Amygdala (tissue), 56 donors: Measurements from ENCODE around the gene LIPK.
A peak's percentile ranks its signal among the peaks of the same experiment; 100 is the strongest.
"Not testable (repeated sequence)": the region's sequence is repeated elsewhere in the genome, so short reads cannot be mapped to it uniquely, and the experiment has no call there.

Experiments
- DNase-seq, 56 donors: peaks; one replicate each; lab custom pipeline; 2025; lab: John Stamatoyannopoulos, UW

The LIPK gene, protein sequence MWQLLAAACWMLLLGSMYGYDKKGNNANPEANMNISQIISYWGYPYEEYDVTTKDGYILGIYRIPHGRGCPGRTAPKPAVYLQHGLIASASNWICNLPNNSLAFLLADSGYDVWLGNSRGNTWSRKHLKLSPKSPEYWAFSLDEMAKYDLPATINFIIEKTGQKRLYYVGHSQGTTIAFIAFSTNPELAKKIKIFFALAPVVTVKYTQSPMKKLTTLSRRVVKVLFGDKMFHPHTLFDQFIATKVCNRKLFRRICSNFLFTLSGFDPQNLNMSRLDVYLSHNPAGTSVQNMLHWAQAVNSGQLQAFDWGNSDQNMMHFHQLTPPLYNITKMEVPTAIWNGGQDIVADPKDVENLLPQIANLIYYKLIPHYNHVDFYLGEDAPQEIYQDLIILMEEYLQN

DNA sequence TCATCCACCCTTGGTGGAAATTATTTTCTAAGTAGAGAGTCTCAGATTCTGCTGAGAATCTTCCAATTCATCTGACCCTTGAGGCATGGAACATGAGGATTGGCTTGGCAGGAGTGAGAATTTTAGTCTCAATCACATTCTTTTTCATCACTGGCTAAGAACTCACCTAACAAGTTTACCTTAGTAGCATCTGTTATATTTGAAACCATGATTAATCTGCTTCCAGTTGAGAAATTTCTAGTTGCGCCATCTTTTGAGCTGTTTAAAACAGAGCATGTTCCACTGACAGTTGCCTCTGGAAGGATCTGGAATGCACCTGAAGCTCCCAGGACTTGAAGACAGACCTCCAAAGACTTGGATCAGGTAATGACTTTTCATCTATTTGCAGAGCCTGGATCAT lies at the start of gene LIPK:
LIPK (plus strand) TSS at position 292 of the 400 bp plus-strand sequence. CDS start 18,295 bp downstream, outside the sequence.
- no peak for DNase-seq

DNA sequence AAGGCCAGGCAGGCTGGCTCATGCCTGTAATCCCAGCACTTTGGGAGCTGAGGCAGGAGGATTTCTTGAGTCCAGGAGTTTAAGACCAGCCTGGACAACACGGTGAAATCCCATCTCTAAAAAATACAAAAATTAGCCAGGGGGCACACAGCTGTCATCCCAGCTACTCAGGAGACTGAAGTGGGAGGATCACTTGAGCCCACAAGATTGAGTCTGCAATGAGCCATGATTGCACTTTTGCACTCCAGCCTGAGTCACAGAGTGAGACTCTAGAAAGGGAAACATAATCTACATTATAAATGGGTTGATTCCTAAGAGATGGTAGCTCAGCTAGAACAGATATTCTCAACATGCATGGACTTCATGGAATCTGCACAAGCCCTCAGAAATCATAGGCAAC lies 48.1 kb upstream of the LIPK start:
- no peak for DNase-seq

DNA sequence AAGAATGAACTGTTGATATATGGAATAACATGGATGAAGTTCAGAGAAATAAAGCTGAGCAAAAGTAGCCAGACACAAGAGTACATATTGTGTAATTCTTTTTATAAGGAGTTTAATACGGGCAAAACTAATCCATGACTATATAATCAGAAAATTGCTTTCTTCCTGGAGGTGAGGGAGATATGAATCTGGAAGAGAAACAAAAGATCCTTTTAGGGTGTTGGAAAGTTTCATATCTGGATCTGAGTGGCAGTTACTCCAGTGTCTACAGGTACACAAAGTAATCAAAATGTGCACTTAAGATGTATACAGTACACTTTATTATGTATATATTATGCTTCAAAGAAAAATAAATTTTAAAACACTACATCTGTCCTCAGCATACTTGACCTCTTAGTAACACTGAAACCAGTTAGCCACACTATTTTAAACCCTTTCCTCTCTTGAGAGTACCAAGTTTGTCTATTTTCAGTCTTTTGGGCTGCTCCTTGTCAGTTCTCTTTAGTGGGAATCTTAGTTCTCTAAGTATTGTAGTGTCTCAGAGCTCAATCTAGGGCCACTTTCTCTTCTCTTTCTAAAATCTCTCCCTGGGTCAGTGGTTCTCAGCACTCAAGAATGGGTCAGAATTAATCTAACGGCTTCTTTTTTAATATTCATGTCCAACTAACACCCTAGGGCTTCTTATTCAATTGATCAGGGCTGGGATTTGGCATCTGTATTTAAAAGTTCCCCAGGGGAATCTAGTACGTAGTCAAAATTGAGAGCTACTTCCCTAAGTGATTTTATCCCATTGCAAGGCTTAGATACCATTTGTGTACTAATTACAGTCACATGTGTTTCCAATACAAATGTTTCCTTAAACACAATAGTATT lies 46.1 kb upstream of the LIPK start:
- no peak for DNase-seq

DNA sequence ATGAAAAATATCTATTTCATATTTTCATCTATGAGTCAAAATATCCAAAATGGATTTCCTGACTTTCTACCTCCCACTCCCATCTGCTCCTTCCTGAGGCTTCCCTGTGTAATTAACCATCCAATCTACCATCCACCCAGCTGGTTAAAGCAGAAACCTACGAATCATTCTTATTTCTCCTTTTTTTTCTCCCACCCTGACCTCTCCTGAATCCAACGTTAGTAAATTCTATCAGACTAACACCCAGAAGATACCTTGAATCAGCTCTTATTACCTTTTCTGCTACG lies 45.5 kb upstream of the LIPK start:
- DNase-seq, result peak in 1 of 56 donors; percentile 1

DNA sequence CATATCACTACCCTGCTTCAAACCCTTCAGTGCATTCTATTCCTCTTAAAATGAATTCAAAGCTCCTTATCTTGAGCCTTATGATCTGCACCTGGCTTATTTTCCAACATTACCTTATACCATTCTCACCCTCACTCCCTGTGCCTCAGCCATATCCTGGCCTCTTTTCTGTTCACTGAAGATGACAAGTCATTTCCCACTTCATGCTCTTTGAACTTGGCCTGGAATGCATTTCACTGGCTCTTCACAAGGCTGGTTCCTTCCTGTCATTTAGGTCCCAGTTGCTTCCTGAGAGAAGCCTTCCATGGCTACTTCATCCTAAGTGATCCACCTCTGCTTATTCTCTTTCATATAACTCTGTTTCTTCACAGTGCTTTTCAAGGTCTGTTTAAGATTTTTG lies 45.0 kb upstream of the LIPK start:
- DNase-seq, result no peak

DNA sequence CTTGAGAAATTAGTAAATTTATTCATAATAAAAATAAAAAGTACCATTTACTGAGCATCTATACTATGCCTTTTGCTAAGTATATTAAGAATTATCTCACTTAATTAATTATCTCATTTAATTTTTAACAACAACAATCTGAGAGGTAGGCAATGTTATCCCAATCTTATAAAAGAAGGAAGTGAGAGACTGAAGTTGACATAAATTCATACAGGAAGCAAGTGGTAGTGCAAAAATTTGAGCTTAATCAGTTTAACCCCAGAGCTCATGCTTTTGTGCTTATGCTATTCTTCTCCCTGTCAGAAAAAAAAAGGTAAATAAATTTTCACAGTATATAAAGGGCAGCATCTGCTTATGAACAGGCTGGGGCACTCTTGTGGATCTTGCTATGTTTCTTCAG lies 44.5 kb upstream of the LIPK start:
- no peak for DNase-seq

DNA sequence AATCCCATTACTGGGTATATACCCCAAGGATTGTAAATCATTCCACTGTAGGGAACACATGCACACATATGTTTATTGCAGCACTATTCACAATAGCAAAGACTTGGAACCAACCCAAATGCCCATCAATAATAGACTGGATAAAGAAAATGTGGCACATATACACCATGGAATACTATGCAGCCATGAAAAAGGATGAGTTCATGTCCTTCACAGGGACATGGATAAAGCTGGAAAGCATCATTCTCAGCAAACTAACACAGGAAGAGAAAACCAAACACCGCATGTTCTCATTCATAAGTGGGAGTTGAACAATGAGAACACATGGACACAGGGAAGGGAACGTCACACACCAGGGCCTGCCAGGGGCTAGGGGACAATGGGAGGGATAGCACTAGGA lies 42.9 kb upstream of the LIPK start:
- not testable (repeated sequence) for DNase-seq

DNA sequence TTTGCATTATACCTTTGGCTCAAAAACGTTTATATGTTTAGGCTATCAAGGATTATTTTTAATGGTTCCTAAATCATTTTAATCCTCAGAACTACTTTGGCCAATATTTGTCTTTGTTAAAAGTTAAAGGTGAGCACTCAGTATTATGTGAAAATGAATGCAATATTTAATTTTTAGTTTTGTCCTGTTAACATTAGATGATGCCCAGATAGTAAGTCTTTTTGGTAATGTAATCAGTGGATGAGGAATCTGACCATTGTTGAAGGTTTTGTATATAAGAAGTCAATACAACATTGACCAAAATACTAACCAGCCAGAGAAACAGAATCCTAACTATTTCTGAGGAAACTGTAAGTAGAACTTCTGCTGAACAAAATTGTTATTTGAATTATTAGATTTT lies 41.9 kb upstream of the LIPK start, which contains the start of gene LIPF:
LIPF (plus strand) TSS at position 301 of the 400 bp plus-strand sequence. CDS start 2,856 bp downstream, outside the sequence.
- DNase-seq, result no peak

DNA sequence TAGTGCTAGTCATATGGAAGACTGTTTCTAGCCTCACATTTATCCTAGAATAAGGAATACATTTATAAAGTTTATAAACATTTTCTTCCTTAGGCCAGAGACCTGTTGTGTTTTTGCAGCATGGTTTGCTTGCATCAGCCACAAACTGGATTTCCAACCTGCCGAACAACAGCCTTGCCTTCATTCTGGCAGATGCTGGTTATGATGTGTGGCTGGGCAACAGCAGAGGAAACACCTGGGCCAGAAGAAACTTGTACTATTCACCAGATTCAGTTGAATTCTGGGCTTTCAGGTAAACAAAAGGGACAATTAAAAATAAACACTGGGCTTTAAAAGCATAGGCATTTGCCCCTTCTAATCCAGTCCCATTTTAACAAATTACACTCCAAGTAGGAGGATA lies 37.6 kb upstream of the LIPK start:
- no peak for DNase-seq

DNA sequence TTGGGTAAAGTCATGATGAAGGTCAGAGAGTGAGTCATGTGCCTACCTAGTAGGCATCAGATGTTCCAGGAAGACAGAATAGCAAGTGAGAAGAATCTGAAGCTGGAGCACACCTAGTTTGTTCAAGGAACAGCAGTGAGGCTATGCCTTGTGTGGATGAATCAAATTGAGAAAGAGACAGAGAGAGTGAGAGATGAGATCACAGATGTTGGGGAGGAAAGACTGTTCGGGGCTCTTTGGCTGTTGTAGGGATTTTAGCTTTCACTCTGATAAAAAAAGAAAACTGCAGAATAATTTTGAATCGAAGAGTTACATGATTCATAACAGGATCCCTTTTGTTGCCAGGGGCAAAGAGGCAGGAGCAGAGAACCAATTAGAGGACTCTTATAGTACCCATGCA lies 35.6 kb upstream of the LIPK start:
- no peak for DNase-seq

DNA sequence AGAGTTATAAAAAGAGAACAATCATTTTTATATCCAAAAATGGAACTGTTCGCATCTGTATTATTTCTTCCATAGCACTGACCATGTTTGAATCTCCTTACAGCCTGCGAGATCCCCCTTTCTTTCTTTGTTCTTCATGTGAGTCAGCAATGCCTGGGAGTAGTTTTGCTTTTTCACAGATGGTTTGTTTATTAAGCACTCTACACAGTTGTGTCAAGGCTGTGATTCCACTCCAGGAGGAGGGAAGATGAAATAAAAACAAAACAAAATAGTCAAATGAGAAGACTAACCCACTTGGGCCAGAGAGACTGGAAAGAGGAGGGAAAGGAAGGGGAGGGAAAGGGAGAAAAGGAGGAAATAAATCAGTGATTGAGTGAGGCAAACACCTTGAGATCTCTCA lies 34.0 kb upstream of the LIPK start:
- DNase-seq, result no peak

DNA sequence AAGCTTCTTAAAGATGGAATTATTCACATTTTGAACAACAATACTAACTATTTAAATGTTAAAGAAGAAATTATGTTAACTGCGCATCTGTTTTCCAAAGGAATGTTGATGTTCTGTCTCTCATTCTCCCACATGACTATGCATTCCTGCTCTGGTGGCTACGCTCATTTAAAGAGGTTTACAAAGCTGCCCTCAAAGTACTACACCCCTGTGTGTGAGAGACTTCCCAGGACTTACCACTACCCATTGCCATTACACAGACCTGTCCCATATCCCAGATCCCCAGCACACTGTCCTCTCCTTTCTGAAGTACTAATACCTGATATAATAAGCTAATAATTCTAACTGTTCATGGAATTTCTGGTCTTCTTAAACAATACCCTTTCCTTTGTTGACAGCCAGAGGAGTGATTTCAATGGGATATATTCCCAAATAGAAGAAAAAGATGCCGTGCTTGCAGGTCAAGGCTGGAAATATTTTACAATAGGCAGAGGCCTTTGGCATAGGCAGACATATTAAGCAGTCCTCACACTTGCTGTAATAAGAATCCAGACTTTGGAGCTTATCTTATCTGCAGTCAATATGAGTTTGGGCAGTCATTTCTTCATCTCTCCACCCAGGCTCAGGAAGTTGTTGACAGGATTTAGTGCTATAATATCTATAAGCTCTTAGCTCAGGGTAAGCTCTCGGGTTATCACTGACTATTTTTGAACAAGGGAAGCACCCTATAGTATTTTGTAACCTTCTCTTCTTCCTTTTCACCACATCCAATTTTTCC lies 29.6 kb upstream of the LIPK start:
- no peak for DNase-seq

DNA sequence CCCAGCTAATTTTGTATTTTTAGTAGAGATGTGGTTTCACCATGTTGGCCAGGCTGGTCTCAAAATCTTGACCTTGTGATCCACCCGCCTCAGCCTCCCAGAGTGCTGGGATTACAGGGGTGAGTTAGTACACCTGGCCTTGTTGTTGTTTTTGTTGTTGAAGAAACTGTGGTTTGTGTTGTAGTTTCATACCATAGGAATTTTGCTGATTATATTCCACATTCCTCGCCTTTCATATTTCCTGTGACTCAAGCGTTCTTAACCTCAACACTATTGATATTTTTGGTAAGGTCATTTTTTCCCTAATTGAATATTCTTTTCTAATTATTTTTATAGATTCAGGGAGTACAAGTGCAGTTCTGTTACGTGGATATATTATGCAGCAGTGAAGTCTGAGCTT lies 25.1 kb upstream of the LIPK start:
- DNase-seq, result no peak

DNA sequence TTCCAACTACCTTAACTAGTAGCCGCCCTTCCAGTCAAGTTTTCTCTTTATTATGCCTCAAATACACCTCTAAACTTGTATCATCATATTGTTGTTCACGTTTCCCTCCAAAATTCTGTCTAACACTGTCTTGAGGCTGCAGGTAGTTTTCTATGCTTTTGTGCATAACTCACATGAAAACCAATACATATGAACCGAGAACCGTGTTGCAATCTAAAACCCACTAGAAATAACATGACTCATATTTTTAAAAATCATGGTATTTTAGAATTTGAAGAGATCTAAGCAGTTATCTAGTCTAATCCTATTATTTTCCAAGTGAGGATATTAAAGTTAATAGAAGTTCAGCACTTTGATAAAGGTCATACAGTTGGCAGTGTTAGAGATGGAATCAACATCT lies 23.6 kb upstream of the LIPK start:
- DNase-seq, result no peak

DNA sequence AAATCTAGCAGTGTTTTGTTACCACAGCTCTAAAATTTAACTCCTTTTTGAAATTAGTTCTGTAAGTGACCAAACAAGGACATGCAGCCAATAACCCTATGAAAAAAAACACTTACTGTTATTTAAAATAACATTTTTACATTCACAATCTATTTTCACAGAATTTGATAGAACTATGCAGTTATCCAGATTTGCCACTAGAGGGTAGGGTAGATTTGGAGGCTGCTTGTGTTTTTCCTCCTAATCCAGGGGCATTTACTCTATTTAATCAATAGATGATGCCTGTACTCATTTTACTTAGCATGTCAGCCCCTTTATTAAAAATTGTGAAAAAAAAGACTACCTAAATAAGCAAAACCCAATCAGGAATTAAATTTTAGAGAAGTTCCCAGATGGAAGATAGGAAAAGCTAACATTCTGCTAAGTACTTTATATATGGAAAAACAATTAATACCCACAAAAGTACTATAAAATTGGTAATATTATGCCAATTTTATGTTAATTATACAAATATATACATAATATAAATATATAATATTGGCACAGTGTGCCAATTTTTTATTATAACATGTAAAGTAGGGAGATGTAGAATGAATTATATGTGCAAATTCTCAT lies 18.1 kb upstream of the LIPK start:
- DNase-seq, result no peak

DNA sequence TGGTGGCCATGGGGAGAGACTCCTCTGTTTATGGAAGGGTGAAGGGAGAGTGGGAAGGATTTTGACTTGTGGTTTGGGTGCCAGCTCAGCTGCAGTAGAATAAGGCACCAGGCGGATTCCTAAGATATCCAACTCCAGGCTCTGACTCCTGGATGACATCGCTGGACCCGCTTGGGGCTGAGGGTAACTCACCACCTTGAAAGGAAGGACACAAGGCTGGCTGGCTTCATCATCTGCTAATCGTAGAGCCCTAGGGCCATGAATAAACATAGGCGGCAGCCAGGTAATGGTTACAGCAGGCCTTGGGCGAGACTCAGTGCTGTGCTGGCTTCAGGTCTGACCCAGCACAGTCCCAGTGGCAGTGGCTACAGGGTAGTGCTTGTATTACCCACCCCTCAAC lies 16.7 kb upstream of the LIPK start:
- DNase-seq, result no peak

DNA sequence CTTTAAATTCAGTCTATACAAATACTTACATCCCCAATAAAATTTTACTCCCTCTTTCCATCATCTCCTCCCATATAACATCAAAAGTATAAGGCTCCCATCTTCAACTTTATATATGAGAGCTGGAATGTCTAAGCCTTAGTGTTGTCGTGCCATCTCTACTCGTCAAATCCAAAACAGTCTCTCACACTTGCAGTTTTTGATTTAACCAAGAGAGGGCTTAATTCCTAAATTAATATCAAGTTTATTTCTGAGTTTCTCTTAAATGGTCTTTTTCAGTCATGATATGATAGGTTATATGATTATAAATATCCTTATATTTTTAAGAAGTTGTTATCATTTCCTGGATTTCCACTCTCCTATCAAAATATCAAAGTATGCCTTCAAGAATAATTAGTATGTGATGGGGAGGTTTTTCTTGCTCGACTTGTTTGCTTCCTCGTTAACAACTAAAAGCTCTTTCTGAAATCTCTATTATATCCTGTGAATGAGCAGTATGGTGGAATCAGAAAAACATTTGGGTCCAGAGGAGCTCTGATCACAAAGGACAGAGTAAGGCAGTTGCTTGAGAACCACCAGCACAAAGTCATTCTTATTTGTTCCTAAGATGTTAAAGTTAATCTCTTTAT lies 12.5 kb upstream of the LIPK start:
- DNase-seq, result no peak

DNA sequence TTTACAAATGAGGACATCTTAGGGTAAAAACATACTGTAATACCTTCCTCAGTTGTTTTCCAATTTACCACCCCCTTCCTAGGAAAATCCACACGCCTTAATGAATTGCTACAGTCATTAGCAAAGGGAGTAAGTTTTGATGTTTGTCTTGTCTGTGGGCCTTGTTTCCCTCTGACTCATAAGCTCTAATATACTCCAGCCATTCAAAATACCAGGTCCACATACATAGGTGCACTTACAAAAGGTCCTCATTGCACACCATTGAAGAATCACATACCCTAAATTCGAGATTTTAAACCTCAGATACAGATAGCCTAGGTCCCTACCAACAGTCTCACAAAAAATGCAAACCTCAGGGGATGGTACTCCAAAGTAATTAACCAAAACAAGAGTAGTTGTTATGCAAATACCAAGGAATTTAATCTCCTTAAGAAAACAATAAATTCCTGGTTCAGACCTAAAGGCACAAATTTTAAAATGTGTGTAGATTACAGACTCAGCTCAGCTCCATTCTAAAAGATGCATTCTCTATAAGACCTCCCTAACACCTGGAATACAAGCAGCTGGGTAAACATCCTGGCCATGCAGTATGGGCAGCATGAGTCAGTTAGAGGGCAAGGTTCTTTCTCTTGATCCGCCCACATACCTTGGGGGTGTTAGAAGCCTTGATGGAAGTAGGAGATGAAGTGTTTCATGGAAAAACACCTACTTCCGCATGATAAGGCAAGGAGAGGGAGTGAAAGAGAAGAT lies 3.0 kb upstream of the LIPK start:
- no peak for DNase-seq

DNA sequence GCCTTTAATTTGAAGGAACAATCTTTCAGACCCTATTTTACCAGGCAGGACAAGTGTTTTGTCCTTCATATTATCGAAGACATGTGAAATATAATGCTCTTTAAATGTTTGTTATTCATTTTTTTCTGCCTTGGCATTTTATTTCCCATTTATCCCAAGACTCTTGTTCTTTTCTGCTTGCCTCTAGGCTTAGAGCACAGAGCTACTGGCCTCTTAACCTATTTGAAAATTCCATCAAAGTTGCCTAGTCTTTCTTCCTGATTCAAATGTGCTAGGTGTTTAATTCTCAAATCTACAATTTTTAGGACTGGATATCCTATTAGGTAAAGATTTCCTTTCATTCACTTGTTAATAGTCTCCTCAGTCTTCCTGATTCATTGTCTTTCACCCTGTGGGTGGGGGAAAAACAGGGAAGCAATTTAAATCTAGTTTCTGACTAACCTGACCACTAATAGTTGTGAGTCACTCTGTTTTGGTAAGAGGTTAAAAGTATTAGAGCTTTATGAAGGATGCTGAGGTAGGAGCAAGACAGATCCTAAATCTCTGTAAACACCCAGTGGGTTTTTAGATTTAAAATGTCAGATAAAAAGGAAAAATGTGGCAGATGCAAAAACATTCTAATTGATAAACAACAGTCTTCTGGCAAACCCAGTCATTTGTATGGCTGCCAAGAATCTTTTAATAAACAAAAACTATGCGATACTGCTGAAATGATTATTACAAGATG lies 1.5 kb downstream of the LIPK start:
- no peak for DNase-seq
